K562 (cell line): ENCODE data around the gene BGLAP. TPM values are rescaled to one million over a fixed set of nuclear protein-coding genes. Genes with fewer than 3 reads are reported as not detected.

ENCODE experiments used
- polyA plus RNA-seq, 8 experiments: library from polyadenylated mRNA; depleted of rRNA in 4 of 8; stranded (reverse) in 5 of 8; unstranded in 3 of 8; fragments of >200 nt; fragmentation: Nextera tagmentation in 2 of 8; fragmentation: Illumina TruSeq in 1 of 8; extraction: Ambion mirVana in 2 of 8; extraction: Trizol in 1 of 8; gene quantifications; 2 replicates each; pipeline versions ENCODE4 v1.2.1 to v1.2.3, GENCODE V29; 2011 to 2014; ENCODE audit warnings: inconsistent platforms in 1 of 8, missing spikeins in 1 of 8
- total RNA-seq, 7 experiments: library from RNA; depleted of rRNA in 6 of 7; stranded (reverse); fragments of >200 nt in 6 of 7; fragmentation: Illumina TruSeq in 2 of 7; extraction: Trizol in 2 of 7; gene quantifications; 2 replicates each; pipeline versions ENCODE4 v1.2.1 to v1.2.3, GENCODE V29; 2011 to 2021; ENCODE audit warnings: low replicate concordance in 1 of 7
- TF ChIP-seq, protein P1 (sequence below): fragments of 200-600 bp; sonication (generic); IDR thresholded peaks from one replicate; pipeline ENCODE4 v1.6.1; 2012; ENCODE audit warnings: mild to moderate bottlenecking, low read depth, low read length, inconsistent platforms
- TF ChIP-seq, protein P2 (sequence below): fragments of 450-650 bp; IDR thresholded peaks from 2 replicates; pipeline ENCODE4 v1.6.1; 2016; ENCODE audit warnings: mild to moderate bottlenecking, moderate library complexity

Gene BGLAP
- total and polyA plus RNA-seq, 9 of the 15 experiments (the other 6 are each of a cell fraction or from before 2014, with no cell fraction given): 0.15 to 1.4 (median 0.28) TPM; not detected in 3

DNA sequence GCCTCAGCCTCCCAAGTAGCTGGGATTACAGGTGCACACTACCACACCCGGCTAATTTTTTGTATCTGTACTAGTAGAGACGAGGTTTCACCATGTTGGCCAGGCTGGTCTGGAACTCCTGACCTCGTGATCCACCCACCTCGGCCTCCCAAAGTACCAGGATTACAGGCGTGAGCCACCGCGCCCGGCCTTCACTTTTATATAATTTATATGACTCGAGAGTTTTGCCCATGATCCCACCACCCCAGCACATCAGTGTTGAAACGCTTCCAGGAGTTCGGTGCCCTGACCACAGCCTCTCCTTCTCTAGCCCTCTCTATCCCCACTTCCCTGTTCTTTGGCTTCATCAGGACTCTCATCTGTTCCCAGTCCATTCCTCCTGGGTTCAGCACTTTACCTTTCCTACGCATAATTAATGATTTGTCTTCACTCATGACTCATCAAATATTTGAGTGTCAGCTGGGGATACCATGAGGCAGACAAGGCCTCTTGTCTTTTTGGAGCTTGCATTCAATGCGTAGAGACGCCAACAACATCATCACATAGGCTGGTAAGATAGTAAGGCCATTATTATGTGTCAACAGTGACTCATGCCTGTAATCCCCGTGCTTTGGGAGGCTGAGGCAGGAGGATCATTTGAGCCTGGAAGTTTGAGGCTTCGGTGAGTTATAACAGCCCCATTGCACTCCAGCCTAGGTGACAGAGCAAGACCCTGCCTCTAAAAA is 27.8 kb upstream of the BGLAP start (continued):
- TF ChIP-seq, protein P1, sequence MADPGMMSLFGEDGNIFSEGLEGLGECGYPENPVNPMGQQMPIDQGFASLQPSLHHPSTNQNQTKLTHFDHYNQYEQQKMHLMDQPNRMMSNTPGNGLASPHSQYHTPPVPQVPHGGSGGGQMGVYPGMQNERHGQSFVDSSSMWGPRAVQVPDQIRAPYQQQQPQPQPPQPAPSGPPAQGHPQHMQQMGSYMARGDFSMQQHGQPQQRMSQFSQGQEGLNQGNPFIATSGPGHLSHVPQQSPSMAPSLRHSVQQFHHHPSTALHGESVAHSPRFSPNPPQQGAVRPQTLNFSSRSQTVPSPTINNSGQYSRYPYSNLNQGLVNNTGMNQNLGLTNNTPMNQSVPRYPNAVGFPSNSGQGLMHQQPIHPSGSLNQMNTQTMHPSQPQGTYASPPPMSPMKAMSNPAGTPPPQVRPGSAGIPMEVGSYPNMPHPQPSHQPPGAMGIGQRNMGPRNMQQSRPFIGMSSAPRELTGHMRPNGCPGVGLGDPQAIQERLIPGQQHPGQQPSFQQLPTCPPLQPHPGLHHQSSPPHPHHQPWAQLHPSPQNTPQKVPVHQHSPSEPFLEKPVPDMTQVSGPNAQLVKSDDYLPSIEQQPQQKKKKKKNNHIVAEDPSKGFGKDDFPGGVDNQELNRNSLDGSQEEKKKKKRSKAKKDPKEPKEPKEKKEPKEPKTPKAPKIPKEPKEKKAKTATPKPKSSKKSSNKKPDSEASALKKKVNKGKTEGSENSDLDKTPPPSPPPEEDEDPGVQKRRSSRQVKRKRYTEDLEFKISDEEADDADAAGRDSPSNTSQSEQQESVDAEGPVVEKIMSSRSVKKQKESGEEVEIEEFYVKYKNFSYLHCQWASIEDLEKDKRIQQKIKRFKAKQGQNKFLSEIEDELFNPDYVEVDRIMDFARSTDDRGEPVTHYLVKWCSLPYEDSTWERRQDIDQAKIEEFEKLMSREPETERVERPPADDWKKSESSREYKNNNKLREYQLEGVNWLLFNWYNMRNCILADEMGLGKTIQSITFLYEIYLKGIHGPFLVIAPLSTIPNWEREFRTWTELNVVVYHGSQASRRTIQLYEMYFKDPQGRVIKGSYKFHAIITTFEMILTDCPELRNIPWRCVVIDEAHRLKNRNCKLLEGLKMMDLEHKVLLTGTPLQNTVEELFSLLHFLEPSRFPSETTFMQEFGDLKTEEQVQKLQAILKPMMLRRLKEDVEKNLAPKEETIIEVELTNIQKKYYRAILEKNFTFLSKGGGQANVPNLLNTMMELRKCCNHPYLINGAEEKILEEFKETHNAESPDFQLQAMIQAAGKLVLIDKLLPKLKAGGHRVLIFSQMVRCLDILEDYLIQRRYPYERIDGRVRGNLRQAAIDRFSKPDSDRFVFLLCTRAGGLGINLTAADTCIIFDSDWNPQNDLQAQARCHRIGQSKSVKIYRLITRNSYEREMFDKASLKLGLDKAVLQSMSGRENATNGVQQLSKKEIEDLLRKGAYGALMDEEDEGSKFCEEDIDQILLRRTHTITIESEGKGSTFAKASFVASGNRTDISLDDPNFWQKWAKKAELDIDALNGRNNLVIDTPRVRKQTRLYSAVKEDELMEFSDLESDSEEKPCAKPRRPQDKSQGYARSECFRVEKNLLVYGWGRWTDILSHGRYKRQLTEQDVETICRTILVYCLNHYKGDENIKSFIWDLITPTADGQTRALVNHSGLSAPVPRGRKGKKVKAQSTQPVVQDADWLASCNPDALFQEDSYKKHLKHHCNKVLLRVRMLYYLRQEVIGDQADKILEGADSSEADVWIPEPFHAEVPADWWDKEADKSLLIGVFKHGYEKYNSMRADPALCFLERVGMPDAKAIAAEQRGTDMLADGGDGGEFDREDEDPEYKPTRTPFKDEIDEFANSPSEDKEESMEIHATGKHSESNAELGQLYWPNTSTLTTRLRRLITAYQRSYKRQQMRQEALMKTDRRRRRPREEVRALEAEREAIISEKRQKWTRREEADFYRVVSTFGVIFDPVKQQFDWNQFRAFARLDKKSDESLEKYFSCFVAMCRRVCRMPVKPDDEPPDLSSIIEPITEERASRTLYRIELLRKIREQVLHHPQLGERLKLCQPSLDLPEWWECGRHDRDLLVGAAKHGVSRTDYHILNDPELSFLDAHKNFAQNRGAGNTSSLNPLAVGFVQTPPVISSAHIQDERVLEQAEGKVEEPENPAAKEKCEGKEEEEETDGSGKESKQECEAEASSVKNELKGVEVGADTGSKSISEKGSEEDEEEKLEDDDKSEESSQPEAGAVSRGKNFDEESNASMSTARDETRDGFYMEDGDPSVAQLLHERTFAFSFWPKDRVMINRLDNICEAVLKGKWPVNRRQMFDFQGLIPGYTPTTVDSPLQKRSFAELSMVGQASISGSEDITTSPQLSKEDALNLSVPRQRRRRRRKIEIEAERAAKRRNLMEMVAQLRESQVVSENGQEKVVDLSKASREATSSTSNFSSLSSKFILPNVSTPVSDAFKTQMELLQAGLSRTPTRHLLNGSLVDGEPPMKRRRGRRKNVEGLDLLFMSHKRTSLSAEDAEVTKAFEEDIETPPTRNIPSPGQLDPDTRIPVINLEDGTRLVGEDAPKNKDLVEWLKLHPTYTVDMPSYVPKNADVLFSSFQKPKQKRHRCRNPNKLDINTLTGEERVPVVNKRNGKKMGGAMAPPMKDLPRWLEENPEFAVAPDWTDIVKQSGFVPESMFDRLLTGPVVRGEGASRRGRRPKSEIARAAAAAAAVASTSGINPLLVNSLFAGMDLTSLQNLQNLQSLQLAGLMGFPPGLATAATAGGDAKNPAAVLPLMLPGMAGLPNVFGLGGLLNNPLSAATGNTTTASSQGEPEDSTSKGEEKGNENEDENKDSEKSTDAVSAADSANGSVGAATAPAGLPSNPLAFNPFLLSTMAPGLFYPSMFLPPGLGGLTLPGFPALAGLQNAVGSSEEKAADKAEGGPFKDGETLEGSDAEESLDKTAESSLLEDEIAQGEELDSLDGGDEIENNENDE: no peak
- TF ChIP-seq, protein P2, sequence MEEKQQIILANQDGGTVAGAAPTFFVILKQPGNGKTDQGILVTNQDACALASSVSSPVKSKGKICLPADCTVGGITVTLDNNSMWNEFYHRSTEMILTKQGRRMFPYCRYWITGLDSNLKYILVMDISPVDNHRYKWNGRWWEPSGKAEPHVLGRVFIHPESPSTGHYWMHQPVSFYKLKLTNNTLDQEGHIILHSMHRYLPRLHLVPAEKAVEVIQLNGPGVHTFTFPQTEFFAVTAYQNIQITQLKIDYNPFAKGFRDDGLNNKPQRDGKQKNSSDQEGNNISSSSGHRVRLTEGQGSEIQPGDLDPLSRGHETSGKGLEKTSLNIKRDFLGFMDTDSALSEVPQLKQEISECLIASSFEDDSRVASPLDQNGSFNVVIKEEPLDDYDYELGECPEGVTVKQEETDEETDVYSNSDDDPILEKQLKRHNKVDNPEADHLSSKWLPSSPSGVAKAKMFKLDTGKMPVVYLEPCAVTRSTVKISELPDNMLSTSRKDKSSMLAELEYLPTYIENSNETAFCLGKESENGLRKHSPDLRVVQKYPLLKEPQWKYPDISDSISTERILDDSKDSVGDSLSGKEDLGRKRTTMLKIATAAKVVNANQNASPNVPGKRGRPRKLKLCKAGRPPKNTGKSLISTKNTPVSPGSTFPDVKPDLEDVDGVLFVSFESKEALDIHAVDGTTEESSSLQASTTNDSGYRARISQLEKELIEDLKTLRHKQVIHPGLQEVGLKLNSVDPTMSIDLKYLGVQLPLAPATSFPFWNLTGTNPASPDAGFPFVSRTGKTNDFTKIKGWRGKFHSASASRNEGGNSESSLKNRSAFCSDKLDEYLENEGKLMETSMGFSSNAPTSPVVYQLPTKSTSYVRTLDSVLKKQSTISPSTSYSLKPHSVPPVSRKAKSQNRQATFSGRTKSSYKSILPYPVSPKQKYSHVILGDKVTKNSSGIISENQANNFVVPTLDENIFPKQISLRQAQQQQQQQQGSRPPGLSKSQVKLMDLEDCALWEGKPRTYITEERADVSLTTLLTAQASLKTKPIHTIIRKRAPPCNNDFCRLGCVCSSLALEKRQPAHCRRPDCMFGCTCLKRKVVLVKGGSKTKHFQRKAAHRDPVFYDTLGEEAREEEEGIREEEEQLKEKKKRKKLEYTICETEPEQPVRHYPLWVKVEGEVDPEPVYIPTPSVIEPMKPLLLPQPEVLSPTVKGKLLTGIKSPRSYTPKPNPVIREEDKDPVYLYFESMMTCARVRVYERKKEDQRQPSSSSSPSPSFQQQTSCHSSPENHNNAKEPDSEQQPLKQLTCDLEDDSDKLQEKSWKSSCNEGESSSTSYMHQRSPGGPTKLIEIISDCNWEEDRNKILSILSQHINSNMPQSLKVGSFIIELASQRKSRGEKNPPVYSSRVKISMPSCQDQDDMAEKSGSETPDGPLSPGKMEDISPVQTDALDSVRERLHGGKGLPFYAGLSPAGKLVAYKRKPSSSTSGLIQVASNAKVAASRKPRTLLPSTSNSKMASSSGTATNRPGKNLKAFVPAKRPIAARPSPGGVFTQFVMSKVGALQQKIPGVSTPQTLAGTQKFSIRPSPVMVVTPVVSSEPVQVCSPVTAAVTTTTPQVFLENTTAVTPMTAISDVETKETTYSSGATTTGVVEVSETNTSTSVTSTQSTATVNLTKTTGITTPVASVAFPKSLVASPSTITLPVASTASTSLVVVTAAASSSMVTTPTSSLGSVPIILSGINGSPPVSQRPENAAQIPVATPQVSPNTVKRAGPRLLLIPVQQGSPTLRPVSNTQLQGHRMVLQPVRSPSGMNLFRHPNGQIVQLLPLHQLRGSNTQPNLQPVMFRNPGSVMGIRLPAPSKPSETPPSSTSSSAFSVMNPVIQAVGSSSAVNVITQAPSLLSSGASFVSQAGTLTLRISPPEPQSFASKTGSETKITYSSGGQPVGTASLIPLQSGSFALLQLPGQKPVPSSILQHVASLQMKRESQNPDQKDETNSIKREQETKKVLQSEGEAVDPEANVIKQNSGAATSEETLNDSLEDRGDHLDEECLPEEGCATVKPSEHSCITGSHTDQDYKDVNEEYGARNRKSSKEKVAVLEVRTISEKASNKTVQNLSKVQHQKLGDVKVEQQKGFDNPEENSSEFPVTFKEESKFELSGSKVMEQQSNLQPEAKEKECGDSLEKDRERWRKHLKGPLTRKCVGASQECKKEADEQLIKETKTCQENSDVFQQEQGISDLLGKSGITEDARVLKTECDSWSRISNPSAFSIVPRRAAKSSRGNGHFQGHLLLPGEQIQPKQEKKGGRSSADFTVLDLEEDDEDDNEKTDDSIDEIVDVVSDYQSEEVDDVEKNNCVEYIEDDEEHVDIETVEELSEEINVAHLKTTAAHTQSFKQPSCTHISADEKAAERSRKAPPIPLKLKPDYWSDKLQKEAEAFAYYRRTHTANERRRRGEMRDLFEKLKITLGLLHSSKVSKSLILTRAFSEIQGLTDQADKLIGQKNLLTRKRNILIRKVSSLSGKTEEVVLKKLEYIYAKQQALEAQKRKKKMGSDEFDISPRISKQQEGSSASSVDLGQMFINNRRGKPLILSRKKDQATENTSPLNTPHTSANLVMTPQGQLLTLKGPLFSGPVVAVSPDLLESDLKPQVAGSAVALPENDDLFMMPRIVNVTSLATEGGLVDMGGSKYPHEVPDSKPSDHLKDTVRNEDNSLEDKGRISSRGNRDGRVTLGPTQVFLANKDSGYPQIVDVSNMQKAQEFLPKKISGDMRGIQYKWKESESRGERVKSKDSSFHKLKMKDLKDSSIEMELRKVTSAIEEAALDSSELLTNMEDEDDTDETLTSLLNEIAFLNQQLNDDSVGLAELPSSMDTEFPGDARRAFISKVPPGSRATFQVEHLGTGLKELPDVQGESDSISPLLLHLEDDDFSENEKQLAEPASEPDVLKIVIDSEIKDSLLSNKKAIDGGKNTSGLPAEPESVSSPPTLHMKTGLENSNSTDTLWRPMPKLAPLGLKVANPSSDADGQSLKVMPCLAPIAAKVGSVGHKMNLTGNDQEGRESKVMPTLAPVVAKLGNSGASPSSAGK: peak; percentile 75
